PC-9 (cell line): ENCODE measurements around the gene STRIT1. TPM values are rescaled to one million over a fixed set of nuclear protein-coding genes. Genes with fewer than 3 reads are reported as not detected.

Experiments used
- BruUV-seq: library from RNA; stranded (reverse); fragments of 400-500 nt; replicated peaks from 2 replicates; lab custom pipeline; 2021; lab: Mats Ljungman, UMichigan
- CTCF ChIA-PET: fragments of 300-600 bp; sonication (Branson Sonifier 250); formaldehyde crosslinking; loops from one replicate; lab custom pipeline; 2022; ENCODE audit warnings: antibody characterized with exemption; lab: Charles Lee
- POLR2A ChIA-PET: fragments of 300-600 bp; sonication (Branson Sonifier 250); formaldehyde crosslinking; loops from one replicate; lab custom pipeline; 2022; ENCODE audit warnings: antibody characterized with exemption; ENCODE audit not compliant: unreplicated experiment; lab: Charles Lee
- DNase-seq, 2 experiments: peaks; one replicate each; pipeline versions ENCODE4 v3.0.0 to v3.0.0-alpha.2; 2015 to 2022; ENCODE audit warnings: mixed read lengths in 1 of 2
- H2AFZ ChIP-seq: fragments of 200-600 bp; sonication (generic); 2 replicates; pipeline ENCODE4 v1.8.1; 2017; ENCODE audit warnings: antibody characterized with exemption
- H3F3A ChIP-seq: fragments of 200-600 bp; sonication (generic); 2 replicates; pipeline ENCODE4 v1.8.1; 2017; ENCODE audit warnings: antibody characterized with exemption, mild to moderate bottlenecking, low read depth; ENCODE audit not compliant: insufficient read depth
- H3K27ac ChIP-seq: fragments of 200-600 bp; sonication (generic); 2 replicates; pipeline ENCODE4 v1.6.1; 2016; ENCODE audit warnings: mixed run types
- H3K27me3 ChIP-seq: fragments of 200-600 bp; sonication (generic); 2 replicates; pipeline ENCODE4 v1.6.1; 2016; ENCODE audit warnings: low read depth, mixed run types; ENCODE audit not compliant: insufficient read depth
- H3K36me3 ChIP-seq: fragments of 200-600 bp; sonication (generic); 2 replicates; pipeline ENCODE4 v1.6.1; 2016; ENCODE audit warnings: low read depth, mixed run types
- H3K4me1 ChIP-seq: fragments of 200-600 bp; sonication (generic); replicated peaks from 2 replicates; pipeline ENCODE4 v1.6.1; 2016; ENCODE audit warnings: mixed run types; ENCODE audit not compliant: insufficient read depth
- H3K4me2 ChIP-seq: fragments of 200-600 bp; sonication (generic); 2 replicates; pipeline ENCODE4 v1.6.1; 2017; ENCODE audit warnings: mixed run types
- H3K4me3 ChIP-seq: fragments of 200-600 bp; sonication (generic); 2 replicates; pipeline ENCODE4 v1.6.1; 2016; ENCODE audit warnings: mixed run types
- H3K79me2 ChIP-seq: fragments of 200-600 bp; sonication (generic); 2 replicates; pipeline ENCODE4 v1.6.1; 2017; ENCODE audit warnings: low read depth, mixed run types
- H3K9me2 ChIP-seq: fragments of 200-600 bp; sonication (generic); 2 replicates; pipeline ENCODE4 v1.8.1; 2017; ENCODE audit warnings: mild to moderate bottlenecking; ENCODE audit not compliant: insufficient read depth
- H3K9me3 ChIP-seq: fragments of 200-600 bp; sonication (generic); 2 replicates; pipeline ENCODE4 v1.8.1; 2016; ENCODE audit warnings: low read depth; ENCODE audit not compliant: insufficient read depth
- H4K20me1 ChIP-seq: fragments of 200-600 bp; sonication (generic); 2 replicates; pipeline ENCODE4 v1.8.1; 2017; ENCODE audit not compliant: insufficient read depth
- EZH2 ChIP-seq: fragments of 200-600 bp; sonication (generic); IDR thresholded peaks from 2 replicates; pipeline ENCODE4 v1.8.0; 2017; ENCODE audit warnings: antibody characterized with exemption, low read depth
- intact Hi-C: fragments of 100-400 bp; cut with micrococcal nuclease; formaldehyde crosslinking; loops from one replicate; pipeline ENCODE4 v1.10.0; 2022; ENCODE audit not compliant: unreplicated experiment
- total RNA-seq: library from RNA; stranded (reverse); gene quantifications from 2 replicates; pipeline ENCODE4 v1.2.3, GENCODE V29; 2021
- TF ChIP-seq, protein P1 (sequence below): fragments of 200-600 bp; sonication (generic); conservative IDR thresholded peaks from 2 replicates; pipeline ENCODE4 v1.6.1; 2017; ENCODE audit warnings: mixed run types, antibody characterized with exemption, mild to moderate bottlenecking, moderate library complexity

STRIT1 gene
- total RNA-seq, 1 experiment from 2014 or later: not detected

DNA sequence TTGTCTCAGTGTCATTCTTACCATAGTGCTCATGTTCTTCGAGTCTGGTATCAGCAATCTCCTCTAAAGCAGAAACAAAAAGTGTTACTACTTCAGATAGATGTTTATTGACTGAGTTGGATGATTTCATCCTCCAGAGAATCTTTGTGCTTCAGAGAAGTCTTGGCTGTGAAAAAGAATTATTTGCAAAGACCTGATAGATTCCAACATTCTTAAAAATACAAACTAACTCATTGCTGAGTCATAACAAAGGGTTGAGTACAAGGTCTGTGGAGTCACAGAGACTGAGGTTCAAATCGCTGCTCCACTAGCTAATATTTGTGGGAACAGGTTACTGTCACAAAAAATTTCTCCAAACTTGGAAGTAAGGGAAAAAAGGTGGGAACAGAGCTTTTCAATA is 9.0 kb upstream of the STRIT1 start:
- H3K27ac ChIP-seq: no peak overlapping the region
- no peak overlapping the region for H3K4me3 ChIP-seq
- H3K9me3 ChIP-seq: peaks cover 8% of the 10 kb centered on the region; the same call in 1 of the 2 replicates
- no peak for DNase-seq
- H2AFZ ChIP-seq: no peak overlapping the region
- H3K36me3 ChIP-seq: no peaks in the 10 kb centered on the region
- no peaks in the 10 kb centered on the region for H3F3A ChIP-seq
- H3K4me1 ChIP-seq: no peaks in the 10 kb centered on the region
- CTCF ChIA-PET: no interaction called here
- no peaks in the 10 kb centered on the region for H4K20me1 ChIP-seq
- H3K9me2 ChIP-seq: no peaks in the 10 kb centered on the region
- no peaks in the 10 kb centered on the region for H3K27me3 ChIP-seq
- H3K4me2 ChIP-seq: no peak overlapping the region
- H3K79me2 ChIP-seq: no peaks in the 10 kb centered on the region
- POLR2A ChIA-PET: no interaction called here
- no TSS peak for BruUV-seq
- intact Hi-C loops: no loop called here
- TF ChIP-seq, protein P1, sequence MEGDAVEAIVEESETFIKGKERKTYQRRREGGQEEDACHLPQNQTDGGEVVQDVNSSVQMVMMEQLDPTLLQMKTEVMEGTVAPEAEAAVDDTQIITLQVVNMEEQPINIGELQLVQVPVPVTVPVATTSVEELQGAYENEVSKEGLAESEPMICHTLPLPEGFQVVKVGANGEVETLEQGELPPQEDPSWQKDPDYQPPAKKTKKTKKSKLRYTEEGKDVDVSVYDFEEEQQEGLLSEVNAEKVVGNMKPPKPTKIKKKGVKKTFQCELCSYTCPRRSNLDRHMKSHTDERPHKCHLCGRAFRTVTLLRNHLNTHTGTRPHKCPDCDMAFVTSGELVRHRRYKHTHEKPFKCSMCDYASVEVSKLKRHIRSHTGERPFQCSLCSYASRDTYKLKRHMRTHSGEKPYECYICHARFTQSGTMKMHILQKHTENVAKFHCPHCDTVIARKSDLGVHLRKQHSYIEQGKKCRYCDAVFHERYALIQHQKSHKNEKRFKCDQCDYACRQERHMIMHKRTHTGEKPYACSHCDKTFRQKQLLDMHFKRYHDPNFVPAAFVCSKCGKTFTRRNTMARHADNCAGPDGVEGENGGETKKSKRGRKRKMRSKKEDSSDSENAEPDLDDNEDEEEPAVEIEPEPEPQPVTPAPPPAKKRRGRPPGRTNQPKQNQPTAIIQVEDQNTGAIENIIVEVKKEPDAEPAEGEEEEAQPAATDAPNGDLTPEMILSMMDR: no peak
- TF ChIP-seq EZH2: no peak

DNA sequence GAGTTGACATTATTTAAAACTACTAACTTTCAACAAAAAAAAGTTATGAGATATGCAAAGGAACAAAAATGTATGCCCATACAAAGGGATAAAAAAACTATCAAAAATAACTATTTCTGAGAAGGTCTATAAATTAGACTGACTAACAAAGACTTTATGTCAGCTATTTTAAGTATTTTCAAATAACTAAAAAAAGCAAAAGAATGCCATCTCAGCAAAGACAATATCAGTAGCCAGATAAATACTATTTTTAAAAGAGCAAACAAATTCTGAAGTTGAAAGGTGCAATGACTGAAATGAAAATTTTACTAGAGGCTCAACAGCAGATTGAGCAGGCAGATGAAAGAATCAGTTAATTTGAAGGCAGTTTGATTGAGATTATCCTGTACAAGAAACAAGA is 3.6 kb upstream of the STRIT1 start:
- POLR2A ChIA-PET: no interaction called here
- Histone ChIP-seq H3K79me2 (no peaks in the 10 kb centered on the region), H3K27ac (no peak overlapping the region), H3K27me3 (no peaks in the 10 kb centered on the region), H3K36me3 (no peaks in the 10 kb centered on the region), H3K9me3 (peaks cover 13% of the 10 kb centered on the region; the same call in 1 of the 2 replicates), H2AFZ (no peak overlapping the region), H3K9me2 (no peaks in the 10 kb centered on the region; the same call in 1 of the 2 replicates), H3K4me1 (no peaks in the 10 kb centered on the region), H3K4me3 (no peak overlapping the region), H3F3A (no peaks in the 10 kb centered on the region), H4K20me1 (no peaks in the 10 kb centered on the region), H3K4me2 (no peak overlapping the region)
- CTCF ChIA-PET: no interaction called here
- BruUV-seq: no TSS peak
- no peak for TF ChIP-seq EZH2
- TF ChIP-seq, protein P1: no peak
- intact Hi-C loops: no loop called here
- DNase-seq: no peak

DNA sequence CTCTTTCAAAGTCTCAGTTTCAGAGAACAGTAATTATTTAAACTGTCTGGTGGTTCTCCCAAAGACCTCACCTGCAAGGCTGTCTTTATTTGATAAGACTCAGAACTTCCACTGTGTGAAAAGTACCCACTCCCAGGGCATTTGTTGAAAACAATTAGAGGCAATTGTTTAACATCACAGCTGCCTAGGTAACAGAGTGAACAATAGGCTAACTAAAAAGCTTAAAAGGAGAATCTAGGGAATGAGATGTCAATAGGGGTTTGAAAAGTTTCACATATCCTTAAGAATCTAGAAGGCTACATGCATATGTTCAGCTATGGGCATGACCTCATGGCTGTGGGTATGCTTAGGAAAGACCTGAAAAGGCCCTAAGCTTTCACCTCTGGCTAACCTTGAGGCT is 2.9 kb upstream of the STRIT1 start:
- H3K4me2 ChIP-seq: no peak overlapping the region
- no TSS peak for BruUV-seq
- CTCF ChIA-PET: no interaction called here
- no peaks in the 10 kb centered on the region for H3K36me3 ChIP-seq
- H3K9me3 ChIP-seq: peaks cover 13% of the 10 kb centered on the region; the same call in 1 of the 2 replicates
- H3K27me3 ChIP-seq: no peaks in the 10 kb centered on the region
- H3K4me1 ChIP-seq: no peaks in the 10 kb centered on the region
- H3K27ac ChIP-seq: no peak overlapping the region
- POLR2A ChIA-PET: no interaction called here
- H3F3A ChIP-seq: no peaks in the 10 kb centered on the region
- H3K4me3 ChIP-seq: no peak overlapping the region
- no peaks in the 10 kb centered on the region for H3K79me2 ChIP-seq
- no peaks in the 10 kb centered on the region; the same call in 1 of the 2 replicates for H3K9me2 ChIP-seq
- no peaks in the 10 kb centered on the region for H4K20me1 ChIP-seq
- TF ChIP-seq EZH2: no peak
- TF ChIP-seq, protein P1: no peak
- no peak for DNase-seq
- intact Hi-C loops: no loop called here
- no peak overlapping the region for H2AFZ ChIP-seq
